Panc1 (cell line): ENCODE results near the gene ARMS2. TPM values are rescaled to one million over a fixed set of nuclear protein-coding genes. Genes with fewer than 3 reads are reported as not detected.

Experiments used
- ATAC-seq: fragments of 200-7000 bp; cut with Tn5 transposase; 2 replicates; pipeline ENCODE4 v1.9.1; 2020; ENCODE audit warnings: mild to moderate bottlenecking, moderate library complexity
- BruUV-seq: library from RNA; stranded (reverse); fragments of 400-500 nt; replicated peaks from 2 replicates; lab custom pipeline; 2021; lab: Mats Ljungman, UMichigan
- CTCF ChIA-PET: fragments of 300-600 bp; sonication (Branson Sonifier 250); formaldehyde crosslinking; loops from one replicate; lab custom pipeline; 2022; ENCODE audit warnings: antibody characterized with exemption; lab: Charles Lee
- POLR2A ChIA-PET: fragments of 300-600 bp; sonication (Branson Sonifier 250); formaldehyde crosslinking; loops from one replicate; lab custom pipeline; 2022; ENCODE audit warnings: antibody characterized with exemption; lab: Charles Lee
- DNase-seq: peaks from one replicate; pipeline ENCODE4 v3.0.0-alpha.2; 2010; ENCODE audit warnings: low read depth, low spot score
- H3K27ac ChIP-seq: 2 replicates; pipeline ENCODE4 v1.5.1; 2011; ENCODE audit warnings: mild to moderate bottlenecking, low read length, inconsistent platforms
- H3K27me3 ChIP-seq: fragments of 200-500 bp; sonication (Bioruptor generic); 2 replicates; pipeline ENCODE4 v1.6.0; 2014; ENCODE audit warnings: low read length, inconsistent platforms; ENCODE audit not compliant: control insufficient read depth, insufficient read depth
- H3K36me3 ChIP-seq: fragments of 200-500 bp; sonication (Bioruptor generic); 2 replicates; pipeline ENCODE4 v1.5.1; 2014; ENCODE audit warnings: inconsistent platforms, mild to moderate bottlenecking, low read length, moderate library complexity; ENCODE audit not compliant: control insufficient read depth, insufficient read depth
- H3K4me1 ChIP-seq: 2 replicates; pipeline ENCODE4 v1.5.1; 2011; ENCODE audit warnings: inconsistent platforms, mild to moderate bottlenecking, low read length, moderate library complexity; ENCODE audit not compliant: control insufficient read depth, insufficient read depth
- H3K4me3 ChIP-seq, 2 experiments: 2 replicates each; pipeline ENCODE4 v1.5.1; 2011 to 2012; ENCODE audit warnings: low read depth in 2 of 2, low read length in 2 of 2, mild to moderate bottlenecking in 2 of 2, inconsistent platforms in 1 of 2, moderate library complexity in 1 of 2
- H3K9me3 ChIP-seq: fragments of 200-500 bp; sonication (Bioruptor generic); 2 replicates; pipeline ENCODE4 v1.5.1; 2014; ENCODE audit warnings: low read depth, mild to moderate bottlenecking, inconsistent platforms, low read length, moderate library complexity; ENCODE audit not compliant: control insufficient read depth, insufficient read depth
- CTCF ChIP-seq: fragments of 450-650 bp; IDR thresholded peaks from 2 replicates; pipeline ENCODE4 v1.5.1; 2017; ENCODE audit warnings: mild to moderate bottlenecking
- POLR2AphosphoS5 ChIP-seq: IDR thresholded peaks from 2 replicates; pipeline ENCODE4 v1.6.1; 2012; ENCODE audit warnings: mild to moderate bottlenecking, low read depth, low read length, moderate library complexity
- REST ChIP-seq, 2 experiments: IDR thresholded peaks; 2 replicates each; pipeline ENCODE4 v1.6.1; 2011 to 2012; ENCODE audit warnings: low read depth in 2 of 2, control low read depth in 1 of 2, low read length in 1 of 2, mild to moderate bottlenecking in 1 of 2, moderate library complexity in 1 of 2; ENCODE audit not compliant: insufficient read depth in 1 of 2
- SIN3A ChIP-seq: IDR thresholded peaks from 2 replicates; pipeline ENCODE4 v1.6.1; 2012; ENCODE audit warnings: low read depth, mild to moderate bottlenecking, low read length, moderate library complexity, borderline replicate concordance; ENCODE audit not compliant: insufficient read depth
- TCF7L2 ChIP-seq: IDR thresholded peaks from 2 replicates; pipeline ENCODE4 v1.6.1; 2011; ENCODE audit warnings: mild to moderate bottlenecking, low read depth, low read length, inconsistent platforms
- in situ Hi-C: cut with HindIII; loops from 2 replicates; pipeline ENCODE4 v1.10.0; 2016; ENCODE audit warnings: low sequenced_read_pairs, low pct_unique_long_range_greater_than_20kb
- intact Hi-C: fragments of 100-400 bp; cut with micrococcal nuclease; formaldehyde crosslinking; loops from one replicate; pipeline ENCODE4 v1.10.0; 2022; ENCODE audit not compliant: unreplicated experiment
- total RNA-seq: library from RNA; stranded (reverse); gene quantifications from one replicate; pipeline ENCODE4 v1.2.1, GENCODE V29; 2021; ENCODE audit not compliant: unreplicated experiment

The ARMS2 gene
- total RNA-seq, 1 experiment from 2014 or later = not detected

- no peak overlapping the region for H3K4me3 ChIP-seq
- CTCF ChIA-PET = no interaction called here
- H3K4me1 ChIP-seq = peaks cover 7% of the 10 kb centered on the region; the same call in 1 of the 2 replicates
- no peaks in the 10 kb centered on the region for H3K36me3 ChIP-seq
- intact Hi-C loops (no loop called here), in situ Hi-C loops (no loop called here)
- POLR2A ChIA-PET = no interaction called here
- no peaks in the 10 kb centered on the region for H3K27me3 ChIP-seq
- no peak for TF ChIP-seq REST (IDR thresholded peaks at IDR 0.05; ENCODE audit: insufficient read depth in 1 of 2, low read depth in 2 of 2, low read length in 1 of 2)
- TF ChIP-seq SIN3A = no peak
- TF ChIP-seq TCF7L2 = no peak
- no peak for TF ChIP-seq CTCF
- no peak for TF ChIP-seq POLR2AphosphoS5
- H3K9me3 ChIP-seq = no peaks in the 10 kb centered on the region
- peak; percentile 30 for DNase-seq
- peak; percentile 79 for ATAC-seq
- H3K27ac ChIP-seq = no peak overlapping the region
- BruUV-seq = no TSS peak
Measured at GRCh38 chr10:122441961-122442360, 12.5 kb upstream of the ARMS2 start.

GRCh38 chr10:122445469-122445868 is 9.0 kb upstream of the ARMS2 start:
- CTCF ChIA-PET = no interaction called here
- no peaks in the 10 kb centered on the region for H3K36me3 ChIP-seq
- peaks cover 7% of the 10 kb centered on the region; the same call in 1 of the 2 replicates for H3K4me1 ChIP-seq
- H3K27me3 ChIP-seq = no peaks in the 10 kb centered on the region
- intact Hi-C loops = no loop called here
- in situ Hi-C loops = no loop called here
- POLR2A ChIA-PET = no interaction called here
- DNase-seq (no peak), ATAC-seq (no peak)
- no peak overlapping the region for H3K27ac ChIP-seq
- no TSS peak for BruUV-seq
- no peak for TF ChIP-seq REST (IDR thresholded peaks at IDR 0.05; ENCODE audit: insufficient read depth in 1 of 2, low read depth in 2 of 2, low read length in 1 of 2)
- no peak for TF ChIP-seq TCF7L2
- no peak for TF ChIP-seq POLR2AphosphoS5
- TF ChIP-seq CTCF = no peak
- TF ChIP-seq SIN3A = no peak
- no peak overlapping the region for H3K4me3 ChIP-seq
- no peaks in the 10 kb centered on the region for H3K9me3 ChIP-seq
